ENCODE data around the gene ARHGAP40. TPM values are rescaled to one million over a fixed set of nuclear protein-coding genes. Genes with fewer than 3 reads are reported as not detected.

The ARHGAP40 gene
- total and polyA plus RNA-seq, 2 of the 13 experiments (the other 11 are each of a cell fraction or from before 2014, with no cell fraction given) = 0.75 to 2.1 TPM

GRCh38 chr20:38633577-38634093, 32.0 kb downstream of the ARHGAP40 start (continued):
- TF ChIP-seq MYPOP (CRISPR knock-in tag; IDR thresholded peaks at IDR 0.05) (no peak), CC2D1A (CRISPR knock-in tag; IDR thresholded peaks at IDR 0.05) (0 out of 2 replicates have a peak, but pooled peaks have one; percentile 4), ZFP36 (IDR thresholded peaks at IDR 0.05; ENCODE audit: borderline replicate concordance, low read depth, low read length, partially characterized antibody) (peak; percentile 95), RXRA (CRISPR knock-in tag; IDR thresholded peaks at IDR 0.05) (peak; percentile 43), ZNF3 (CRISPR knock-in tag; IDR thresholded peaks at IDR 0.05) (peak; percentile 44; the same call in 1 of the 2 replicates), FOXA3 (CRISPR knock-in tag; IDR thresholded peaks at IDR 0.05) (0 out of 2 replicates have a peak, but pooled peaks have one; percentile 25), ZNF879 (CRISPR knock-in tag; IDR thresholded peaks at IDR 0.05) (no peak), E2F2 (CRISPR knock-in tag; IDR thresholded peaks at IDR 0.05; ENCODE audit: borderline replicate concordance) (0 out of 2 replicates have a peak, but pooled peaks have one; percentile 49), BRF2 (CRISPR knock-in tag; IDR thresholded peaks at IDR 0.05) (no peak; the same call in 1 of the 2 replicates), TFAP4 (IDR thresholded peaks at IDR 0.05; ENCODE audit: borderline replicate concordance, low read depth) (0 out of 2 replicates have a peak, but pooled peaks have one; percentile 27), SMC3 (IDR thresholded peaks at IDR 0.05; ENCODE audit: low read length) (peak; percentile 67), ZUFSP (CRISPR knock-in tag; IDR thresholded peaks at IDR 0.05; ENCODE audit: borderline replicate concordance) (no peak), CREM (IDR thresholded peaks at IDR 0.05) (no peak), CREM (CRISPR knock-in tag; IDR thresholded peaks at IDR 0.05) (no peak), ZNF20 (CRISPR knock-in tag; IDR thresholded peaks at IDR 0.05) (no peak), NFKB2 (CRISPR knock-in tag; IDR thresholded peaks at IDR 0.05; ENCODE audit: borderline replicate concordance) (peak; percentile 64; the same call in 1 of the 2 replicates), ZKSCAN8 (CRISPR knock-in tag; IDR thresholded peaks at IDR 0.05; ENCODE audit: borderline replicate concordance) (no peak), ZNF546 (CRISPR knock-in tag; conservative IDR thresholded peaks at IDR 0.05) (no peak), ZNF160 (CRISPR knock-in tag; IDR thresholded peaks at IDR 0.05) (no peak), ZNF772 (CRISPR knock-in tag; IDR thresholded peaks at IDR 0.05) (0 out of 2 replicates have a peak, but pooled peaks have one; percentile 27), ZNF781 (CRISPR knock-in tag; IDR thresholded peaks at IDR 0.05; ENCODE audit: borderline replicate concordance, not compliant biosample characterization) (no peak), GATAD2A (CRISPR knock-in tag; IDR thresholded peaks at IDR 0.05) (peak; percentile 33; the same call in 1 of the 2 replicates), ZFP82 (CRISPR knock-in tag; IDR thresholded peaks at IDR 0.05; ENCODE audit: borderline replicate concordance) (no peak)
